Ovary (tissue), 3 donors: ENCODE results near the gene CERS4.

Experiments
- CTCF ChIP-seq, 3 donors: fragments of 450-650 bp in 2 of 3; fragments of 200-600 bp in 1 of 3; IDR thresholded peaks; one replicate each; pipeline versions ENCODE4 v1.5.1 to v1.8.0; 2016 to 2022; ENCODE audit warnings: antibody characterized with exemption in 3 of 3, mild to moderate bottlenecking in 1 of 3
- EP300 ChIP-seq: sonication (generic); formaldehyde crosslinking; IDR thresholded peaks from one replicate; pipeline ENCODE4 v1.6.1; 2017; ENCODE audit warnings: antibody characterized with exemption
- POLR2A ChIP-seq: fragments of 450-650 bp; IDR thresholded peaks from one replicate; pipeline ENCODE4 v1.6.1; 2017; ENCODE audit warnings: antibody characterized with exemption, mild to moderate bottlenecking, moderate library complexity
- donor health status: DM: no; HTN: no; CAD: no.

- TF ChIP-seq POLR2A (no peak), CTCF (IDR thresholded peaks at IDR 0.05) (no peak), EP300 (no peak)
Observed at GRCh38 chr19:8221161-8221560, 12.0 kb downstream of the CERS4 start.
